Body of pancreas (tissue), 4 donors: ENCODE data around the gene SGK1.

Experiments
- CTCF ChIP-seq, 7 experiments: fragments of 450-650 bp in 4 of 7; fragments of 200-600 bp in 3 of 7; sonication (generic) in 3 of 7; IDR thresholded peaks; one replicate each; pipeline ENCODE4 v1.5.1; 2016 to 2019; ENCODE audit warnings: antibody characterized with exemption in 7 of 7
- POLR2A ChIP-seq, 3 donors: fragments of 450-650 bp; IDR thresholded peaks; one replicate each; pipeline ENCODE4 v1.6.1; 2016; ENCODE audit warnings: antibody characterized with exemption in 3 of 3, mild to moderate bottlenecking in 2 of 3

GRCh38 chr6:134256862-134257261 lies 61.0 kb downstream of the SGK1 start:
- no peak for TF ChIP-seq CTCF (IDR thresholded peaks at IDR 0.05)
- TF ChIP-seq POLR2A (IDR thresholded peaks at IDR 0.05) = no peak
